Neural cell (in vitro differentiated cells): Measurements from ENCODE around the gene GRM4.
A peak's percentile ranks its signal among the peaks of the same experiment; 100 is the strongest.

Experiments used
- POLR2AphosphoS5 ChIP-seq: IDR thresholded peaks from 2 replicates; pipeline ENCODE4 v1.6.1; 2012
- SMC3 ChIP-seq: fragments of 450-650 bp; conservative IDR thresholded peaks from 2 replicates; pipeline ENCODE4 v1.6.1; 2014; ENCODE audit warnings: antibody characterized with exemption, mild to moderate bottlenecking, moderate library complexity; ENCODE audit not compliant: poor library complexity
- TF ChIP-seq, protein P1 (sequence below): fragments of 450-650 bp; IDR thresholded peaks from 2 replicates; pipeline ENCODE4 v1.5.1; 2014; ENCODE audit warnings: antibody characterized with exemption, mild to moderate bottlenecking, moderate library complexity; ENCODE audit not compliant: poor library complexity, severe bottlenecking

DNA sequence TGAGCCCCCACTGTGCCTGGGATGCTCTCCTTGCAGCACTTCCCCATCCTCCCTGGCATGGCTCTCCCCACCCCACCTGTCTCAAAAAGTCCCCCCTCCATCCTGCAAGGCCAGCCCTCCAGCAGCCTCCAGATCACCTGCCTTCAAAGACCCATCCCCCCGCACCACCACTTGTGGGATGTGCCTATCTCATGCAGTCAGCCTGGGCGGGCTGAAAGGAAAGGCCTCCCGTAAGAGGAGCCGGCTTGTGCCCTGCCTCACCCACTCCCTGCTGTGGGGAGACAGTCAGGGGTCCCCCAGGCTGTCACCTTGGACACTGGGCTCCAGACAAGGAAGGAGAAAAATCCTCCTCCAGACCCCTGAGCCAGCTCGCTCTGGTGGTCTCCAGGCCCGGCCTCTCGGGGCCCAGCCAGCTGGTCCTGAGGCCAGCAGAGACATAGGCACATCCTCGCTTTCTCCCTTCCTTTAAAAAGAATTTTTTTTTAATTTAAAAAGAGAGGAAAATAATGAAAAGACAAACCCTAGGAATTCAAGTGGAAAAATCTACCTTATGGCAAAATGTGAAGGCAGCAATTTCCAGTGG lies 77.3 kb downstream of the GRM4 start:
- TF ChIP-seq, protein P1, sequence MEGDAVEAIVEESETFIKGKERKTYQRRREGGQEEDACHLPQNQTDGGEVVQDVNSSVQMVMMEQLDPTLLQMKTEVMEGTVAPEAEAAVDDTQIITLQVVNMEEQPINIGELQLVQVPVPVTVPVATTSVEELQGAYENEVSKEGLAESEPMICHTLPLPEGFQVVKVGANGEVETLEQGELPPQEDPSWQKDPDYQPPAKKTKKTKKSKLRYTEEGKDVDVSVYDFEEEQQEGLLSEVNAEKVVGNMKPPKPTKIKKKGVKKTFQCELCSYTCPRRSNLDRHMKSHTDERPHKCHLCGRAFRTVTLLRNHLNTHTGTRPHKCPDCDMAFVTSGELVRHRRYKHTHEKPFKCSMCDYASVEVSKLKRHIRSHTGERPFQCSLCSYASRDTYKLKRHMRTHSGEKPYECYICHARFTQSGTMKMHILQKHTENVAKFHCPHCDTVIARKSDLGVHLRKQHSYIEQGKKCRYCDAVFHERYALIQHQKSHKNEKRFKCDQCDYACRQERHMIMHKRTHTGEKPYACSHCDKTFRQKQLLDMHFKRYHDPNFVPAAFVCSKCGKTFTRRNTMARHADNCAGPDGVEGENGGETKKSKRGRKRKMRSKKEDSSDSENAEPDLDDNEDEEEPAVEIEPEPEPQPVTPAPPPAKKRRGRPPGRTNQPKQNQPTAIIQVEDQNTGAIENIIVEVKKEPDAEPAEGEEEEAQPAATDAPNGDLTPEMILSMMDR: no peak
- TF ChIP-seq POLR2AphosphoS5: no peak
- TF ChIP-seq SMC3: peak; percentile 30
